MCF 10A (cell line): ENCODE data around the gene EIF4E1B. TPM values are rescaled to one million over a fixed set of nuclear protein-coding genes. Genes with fewer than 3 reads are reported as not detected.
"Not testable (repeated sequence)": the region's sequence is repeated elsewhere in the genome, so short reads cannot be mapped to it uniquely, and the experiment has no call there.

ENCODE experiments used
- BruUV-seq: library from RNA; stranded (reverse); fragments of 400-500 nt; replicated peaks from 2 replicates; lab custom pipeline; 2021; lab: Mats Ljungman, UMichigan
- CTCF ChIA-PET: fragments of 300-600 bp; sonication (Branson Sonifier 250); formaldehyde crosslinking; extraction: SDS; loops from one replicate; lab custom pipeline; 2021; ENCODE audit warnings: antibody characterized with exemption, inconsistent platforms; lab: Yijun Ruan, JAX
- POLR2A ChIA-PET: fragments of 300-600, 350-650 bp; sonication (Branson Sonifier 250); formaldehyde crosslinking; extraction: SDS; loops from one replicate; lab custom pipeline; 2020; ENCODE audit warnings: antibody characterized with exemption, inconsistent platforms; lab: Yijun Ruan, JAX
- DNase-seq: peaks from one replicate; pipeline ENCODE4 v3.0.0-alpha.2; 2018; ENCODE audit not compliant: unreplicated experiment
- H3K27ac Mint-ChIP-seq: one replicate; pipeline ENCODE4 v1.8.0; 2022; ENCODE audit warnings: mild to moderate bottlenecking, low read depth, mixed read lengths; ENCODE audit not compliant: unreplicated experiment
- H3K27me3 Mint-ChIP-seq: one replicate; pipeline ENCODE4 v1.8.0; 2022; ENCODE audit warnings: mixed read lengths; ENCODE audit not compliant: insufficient read depth, unreplicated experiment
- H3K36me3 Mint-ChIP-seq: one replicate; pipeline ENCODE4 v1.8.0; 2022; ENCODE audit warnings: mild to moderate bottlenecking, moderate library complexity, mixed read lengths; ENCODE audit not compliant: insufficient read depth, unreplicated experiment
- H3K4me1 Mint-ChIP-seq: one replicate; pipeline ENCODE4 v1.8.0; 2022; ENCODE audit warnings: mixed read lengths; ENCODE audit not compliant: insufficient read depth, unreplicated experiment
- H3K4me3 Mint-ChIP-seq: one replicate; pipeline ENCODE4 v1.8.0; 2022; ENCODE audit warnings: mild to moderate bottlenecking, moderate library complexity, mixed read lengths; ENCODE audit not compliant: unreplicated experiment
- H3K9me3 Mint-ChIP-seq: one replicate; pipeline ENCODE4 v1.8.0; 2022; ENCODE audit warnings: mixed read lengths; ENCODE audit not compliant: unreplicated experiment
- intact Hi-C: fragments of 100-400 bp; cut with micrococcal nuclease; formaldehyde crosslinking; loops from 2 replicates; pipeline ENCODE4 v1.14.1; 2022
- total RNA-seq: library from RNA; stranded (reverse); gene quantifications from 2 replicates; pipeline ENCODE4 v1.2.3, GENCODE V29; 2022
- TF ChIP-seq, protein P1 (sequence below): fragments of 200-600 bp; IDR thresholded peaks from one replicate; pipeline ENCODE4 v1.8.0; 2022; ENCODE audit warnings: antibody characterized with exemption, mild to moderate bottlenecking; ENCODE audit not compliant: unreplicated experiment

EIF4E1B gene
- total RNA-seq, 1 experiment from 2014 or later, result not detected

DNA sequence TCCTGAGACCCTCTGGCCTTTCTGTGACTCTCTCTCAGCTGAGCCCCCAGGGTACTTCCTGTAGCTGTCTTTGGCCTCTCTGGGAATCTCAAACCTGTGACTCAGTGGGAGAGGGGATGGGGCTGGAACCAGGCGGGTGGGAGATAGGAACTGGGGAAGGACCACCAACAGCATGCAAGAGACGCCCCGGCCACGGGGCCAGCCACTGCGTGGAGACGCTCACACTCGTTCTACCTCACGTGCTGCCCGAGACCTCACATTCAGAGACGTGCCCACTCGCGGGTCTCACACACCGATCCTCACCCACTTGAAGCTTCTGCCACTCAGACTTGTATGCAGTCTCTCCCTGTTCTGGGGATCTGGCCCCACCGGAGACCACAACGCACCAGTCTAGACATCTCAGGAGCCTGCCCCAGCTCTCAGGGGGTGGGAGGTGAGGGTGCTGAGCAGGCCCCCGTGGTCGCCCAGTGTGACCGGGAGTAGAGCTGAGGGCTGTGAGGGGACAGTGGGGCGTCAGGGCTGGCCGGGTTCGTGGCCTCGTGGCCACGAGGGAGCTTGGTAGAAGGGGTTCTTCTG is 34.3 kb upstream of the EIF4E1B start:
- ChIA-PET POLR2A (interaction anchor here (0.5 to 0.8 kb wide), 2 partner anchors 169 to 180 kb away, joined by 4 to 6 read pairs; partner anchors contain the start of gene CLTB), CTCF (interaction anchor here (0.6 to 1.3 kb wide), 5 partner anchors 10 to 1356 kb away, joined by 3 to 4 read pairs (median 3); partner anchors contain the start of gene FAF2)
- TF ChIP-seq, protein P1, sequence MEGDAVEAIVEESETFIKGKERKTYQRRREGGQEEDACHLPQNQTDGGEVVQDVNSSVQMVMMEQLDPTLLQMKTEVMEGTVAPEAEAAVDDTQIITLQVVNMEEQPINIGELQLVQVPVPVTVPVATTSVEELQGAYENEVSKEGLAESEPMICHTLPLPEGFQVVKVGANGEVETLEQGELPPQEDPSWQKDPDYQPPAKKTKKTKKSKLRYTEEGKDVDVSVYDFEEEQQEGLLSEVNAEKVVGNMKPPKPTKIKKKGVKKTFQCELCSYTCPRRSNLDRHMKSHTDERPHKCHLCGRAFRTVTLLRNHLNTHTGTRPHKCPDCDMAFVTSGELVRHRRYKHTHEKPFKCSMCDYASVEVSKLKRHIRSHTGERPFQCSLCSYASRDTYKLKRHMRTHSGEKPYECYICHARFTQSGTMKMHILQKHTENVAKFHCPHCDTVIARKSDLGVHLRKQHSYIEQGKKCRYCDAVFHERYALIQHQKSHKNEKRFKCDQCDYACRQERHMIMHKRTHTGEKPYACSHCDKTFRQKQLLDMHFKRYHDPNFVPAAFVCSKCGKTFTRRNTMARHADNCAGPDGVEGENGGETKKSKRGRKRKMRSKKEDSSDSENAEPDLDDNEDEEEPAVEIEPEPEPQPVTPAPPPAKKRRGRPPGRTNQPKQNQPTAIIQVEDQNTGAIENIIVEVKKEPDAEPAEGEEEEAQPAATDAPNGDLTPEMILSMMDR, result no peak
- Mint-ChIP-seq H3K4me1 (peaks cover 7% of the 10 kb centered on the region), H3K9me3 (no peaks in the 10 kb centered on the region), H3K27me3 (no peaks in the 10 kb centered on the region), H3K4me3 (no peak overlapping the region), H3K27ac (no peak overlapping the region), H3K36me3 (no peaks in the 10 kb centered on the region)
- intact Hi-C loops, result no loop called here
- no peak for DNase-seq
- BruUV-seq, result no TSS peak

DNA sequence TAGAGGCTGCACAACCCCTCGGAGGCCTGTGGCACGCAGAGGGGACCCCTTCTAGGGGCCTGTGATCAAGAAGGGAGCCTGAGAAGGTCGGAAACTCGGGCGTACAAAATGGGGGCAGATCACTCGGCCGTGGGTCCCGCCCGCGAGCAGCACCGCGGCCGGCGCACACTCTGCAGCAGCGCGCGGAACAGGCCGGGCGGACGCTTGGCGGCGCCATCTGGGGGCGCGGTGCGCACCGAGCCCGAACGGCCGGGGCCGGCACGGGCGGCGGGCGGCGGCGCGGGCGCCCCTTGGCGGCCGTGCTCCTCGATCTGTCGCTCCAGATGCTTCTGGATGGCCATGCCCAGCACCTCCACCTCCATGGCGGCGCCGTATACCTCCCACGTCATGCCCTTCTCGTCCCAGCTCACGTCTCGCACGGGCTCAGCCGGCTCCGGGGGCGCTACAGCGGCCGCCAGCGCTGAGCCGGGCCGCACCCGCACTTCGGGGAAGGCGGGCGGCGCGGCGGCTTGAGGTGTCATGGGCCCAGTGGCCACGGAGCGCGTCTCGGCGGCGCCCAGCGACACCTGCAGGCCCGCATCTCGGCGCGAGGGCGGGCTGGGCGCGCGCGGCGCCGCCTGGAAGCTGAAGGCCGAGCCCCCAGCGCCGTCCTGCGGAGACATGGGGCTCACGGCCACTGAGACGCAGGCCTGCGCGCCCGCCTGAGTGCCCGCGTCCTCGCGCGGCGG is 33.6 kb upstream of the EIF4E1B start:
- no TSS peak for BruUV-seq
- Mint-ChIP-seq H3K4me3 (no peak overlapping the region), H3K4me1 (peaks cover 7% of the 10 kb centered on the region), H3K36me3 (no peaks in the 10 kb centered on the region), H3K27me3 (no peaks in the 10 kb centered on the region), H3K9me3 (no peaks in the 10 kb centered on the region), H3K27ac (no peak overlapping the region)
- DNase-seq, result no peak
- TF ChIP-seq, protein P1, result no peak
- ChIA-PET CTCF (interaction anchor here (1.3 kb wide), 1 partner anchor 23 kb away, joined by 3 read pairs; no protein-coding TSS in a partner anchor), POLR2A (no interaction called here)
- intact Hi-C loops, result no loop called here

DNA sequence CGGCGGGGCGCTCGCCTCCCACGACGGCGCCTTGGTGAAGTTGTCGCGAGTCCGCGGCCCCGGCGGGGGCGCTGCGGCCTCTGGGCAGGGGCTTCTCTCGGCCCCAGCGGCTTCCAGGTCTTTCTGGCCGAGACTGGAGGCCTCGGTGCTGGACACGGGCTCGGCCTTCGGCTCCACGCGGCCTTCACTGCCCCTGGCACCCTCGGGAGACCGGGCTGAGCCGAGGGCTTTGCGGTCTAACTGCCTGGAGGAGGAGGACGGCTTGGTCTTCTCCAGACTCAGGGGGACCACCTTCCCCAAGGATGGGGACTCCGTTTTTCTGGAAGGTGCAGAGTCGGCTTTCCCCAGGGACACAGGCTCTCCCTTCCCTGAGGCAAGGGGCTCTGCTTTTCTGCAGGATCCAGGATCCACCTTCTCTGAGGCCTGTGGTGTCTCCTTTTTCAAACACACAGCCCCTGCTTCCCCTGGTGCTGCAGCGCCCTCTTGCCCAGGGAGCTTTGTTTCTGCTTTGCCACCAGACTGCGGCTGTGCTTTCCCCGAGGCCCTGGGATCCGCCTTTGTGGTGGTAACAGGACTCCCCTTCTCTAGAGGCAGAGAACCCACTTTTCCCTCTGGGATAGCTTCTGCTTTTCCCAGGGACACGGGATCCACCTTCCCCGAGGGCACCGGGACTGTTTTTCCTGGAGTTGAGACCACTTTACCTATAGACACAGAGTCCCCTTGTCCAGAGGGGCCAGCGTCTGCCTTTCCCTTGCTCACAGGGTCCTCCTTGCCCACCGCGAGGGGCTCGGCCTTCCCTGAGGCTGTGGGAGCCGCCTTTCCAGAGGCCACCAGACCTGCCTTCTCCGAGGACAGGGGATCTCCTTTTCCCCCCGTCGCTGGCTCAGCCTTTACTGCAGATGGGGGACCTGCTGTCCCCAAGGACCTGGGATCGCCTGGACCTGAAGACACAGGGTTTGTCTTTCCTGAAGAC is 32.8 kb upstream of the EIF4E1B start:
- no peaks in the 10 kb centered on the region for H3K36me3 Mint-ChIP-seq
- no TSS peak for BruUV-seq
- intact Hi-C loops, result no loop called here

DNA sequence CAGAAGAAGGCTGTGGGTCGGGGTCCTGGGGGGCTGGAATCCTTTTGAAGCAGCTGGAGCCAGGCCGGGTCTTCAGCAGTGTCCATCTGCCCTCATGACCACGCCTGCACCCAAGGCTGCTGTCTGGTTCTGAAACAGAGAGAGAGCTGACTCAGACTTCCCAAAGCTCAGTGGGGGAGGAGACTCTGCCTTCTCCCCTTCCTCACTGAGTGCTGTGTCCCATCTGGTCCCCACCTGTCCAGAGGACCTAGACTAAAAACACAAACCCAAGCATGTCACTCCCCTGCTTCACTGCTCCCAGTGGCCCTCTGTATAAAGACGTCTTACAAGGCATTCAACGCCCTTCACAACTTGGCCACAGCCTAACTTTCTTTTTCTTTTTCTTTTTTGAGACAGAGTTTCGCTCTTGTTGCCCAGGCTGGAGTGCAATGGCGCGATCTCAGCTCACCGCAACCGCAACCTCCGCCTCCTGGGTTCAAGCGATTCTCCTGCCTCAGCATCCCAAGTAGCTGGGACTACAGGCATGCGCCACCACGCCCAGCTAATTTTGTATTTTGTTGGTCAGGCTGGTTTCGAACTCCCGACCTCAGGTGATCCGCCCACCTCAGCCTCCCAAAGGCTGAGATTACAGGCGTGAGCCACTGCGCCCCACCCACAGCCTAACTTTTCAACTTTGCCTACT is 30.6 kb upstream of the EIF4E1B start:
- intact Hi-C loops, H3K27ac Mint-ChIP-seq, H3K27me3 Mint-ChIP-seq, H3K4me3 Mint-ChIP-seq, BruUV-seq, DNase-seq, H3K9me3 Mint-ChIP-seq, H3K4me1 Mint-ChIP-seq, H3K36me3 Mint-ChIP-seq: not testable (repeated sequence)
- POLR2A ChIA-PET, result interaction anchor here (0.7 kb wide), 1 partner anchor 169 kb away, joined by 4 read pairs; no protein-coding TSS in a partner anchor
- CTCF ChIA-PET, result interaction anchor here (0.7 to 1.8 kb wide), 2 partner anchors 26 to 835 kb away, joined by 3 to 6 read pairs; no protein-coding TSS in a partner anchor

More for the DNA sequence above, 32.8 kb upstream of the EIF4E1B start:
- Mint-ChIP-seq H3K27me3 (no peaks in the 10 kb centered on the region), H3K9me3 (no peaks in the 10 kb centered on the region), H3K27ac (no peak overlapping the region), H3K4me3 (no peak overlapping the region), H3K4me1 (peaks cover 7% of the 10 kb centered on the region)
- DNase-seq, result no peak
- TF ChIP-seq, protein P1, result no peak
- POLR2A ChIA-PET, result no interaction called here
- CTCF ChIA-PET, result interaction anchor here (1.1 kb wide), 1 partner anchor 61 kb away, joined by 5 read pairs; no protein-coding TSS in a partner anchor
